ENCODE results near the gene GUCY2C.

DNA sequence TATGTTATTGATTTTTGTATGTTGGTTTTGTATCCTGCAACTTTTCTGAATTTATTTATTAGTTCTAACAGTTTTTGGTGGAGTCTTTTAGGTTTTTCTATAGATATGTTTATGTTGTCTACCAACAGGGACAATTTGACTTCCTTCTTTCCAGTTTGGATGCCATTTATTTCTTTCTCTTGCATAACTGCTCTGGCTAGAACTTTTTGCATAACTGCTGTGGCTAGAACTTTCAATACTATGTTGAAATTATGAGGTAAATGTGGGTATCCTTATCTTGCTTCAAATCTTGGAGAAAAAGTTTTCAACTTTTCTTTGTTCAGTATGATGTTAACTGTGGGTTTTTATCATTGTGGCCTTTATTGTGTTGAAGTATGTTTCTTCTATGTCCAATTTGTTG, 88.8 kb downstream of the GUCY2C start:
- TF ChIP-seq, protein P1, sequence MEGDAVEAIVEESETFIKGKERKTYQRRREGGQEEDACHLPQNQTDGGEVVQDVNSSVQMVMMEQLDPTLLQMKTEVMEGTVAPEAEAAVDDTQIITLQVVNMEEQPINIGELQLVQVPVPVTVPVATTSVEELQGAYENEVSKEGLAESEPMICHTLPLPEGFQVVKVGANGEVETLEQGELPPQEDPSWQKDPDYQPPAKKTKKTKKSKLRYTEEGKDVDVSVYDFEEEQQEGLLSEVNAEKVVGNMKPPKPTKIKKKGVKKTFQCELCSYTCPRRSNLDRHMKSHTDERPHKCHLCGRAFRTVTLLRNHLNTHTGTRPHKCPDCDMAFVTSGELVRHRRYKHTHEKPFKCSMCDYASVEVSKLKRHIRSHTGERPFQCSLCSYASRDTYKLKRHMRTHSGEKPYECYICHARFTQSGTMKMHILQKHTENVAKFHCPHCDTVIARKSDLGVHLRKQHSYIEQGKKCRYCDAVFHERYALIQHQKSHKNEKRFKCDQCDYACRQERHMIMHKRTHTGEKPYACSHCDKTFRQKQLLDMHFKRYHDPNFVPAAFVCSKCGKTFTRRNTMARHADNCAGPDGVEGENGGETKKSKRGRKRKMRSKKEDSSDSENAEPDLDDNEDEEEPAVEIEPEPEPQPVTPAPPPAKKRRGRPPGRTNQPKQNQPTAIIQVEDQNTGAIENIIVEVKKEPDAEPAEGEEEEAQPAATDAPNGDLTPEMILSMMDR (IDR thresholded peaks at IDR 0.05; ENCODE audit: low read depth, low read length, poor library complexity, severe bottlenecking): no peak
- no peak for TF ChIP-seq EZH2phosphoT487 (IDR thresholded peaks at IDR 0.05; ENCODE audit: borderline replicate concordance, low read length)
